ENCODE results near the gene AMER3.

GRCh38 chr2:130749078-130749477, 6.3 kb upstream of the AMER3 start:
- TF ChIP-seq CTCF (conservative IDR thresholded peaks at IDR 0.05; ENCODE audit: low read length) (no peak), EZH2phosphoT487 (IDR thresholded peaks at IDR 0.05; ENCODE audit: borderline replicate concordance) (no peak)

Data from Loucy (cell line).